Thyroid gland (tissue), 4 donors: ENCODE data around the gene SIVA1. TPM values are rescaled to one million over a fixed set of nuclear protein-coding genes. Genes with fewer than 3 reads are reported as not detected.

ENCODE experiments used
- DNase-seq, 2 donors: peaks; one replicate each; pipeline ENCODE4 v3.0.0-alpha.2; 2019
- H3K27ac ChIP-seq, 3 donors: fragments of 200-600 bp; sonication (generic); 1 replicate in 2 of 3; 2 replicates in 1 of 3; pipeline ENCODE4 v1.5.1; 2016 to 2019; ENCODE audit warnings: mild to moderate bottlenecking in 1 of 3, moderate library complexity in 1 of 3
- H3K27me3 ChIP-seq: fragments of 200-600 bp; sonication (generic); one replicate; pipeline ENCODE4 v1.5.1; 2019
- H3K36me3 ChIP-seq, 2 donors: fragments of 200-600 bp; sonication (generic); one replicate each; pipeline ENCODE4 v1.5.1; 2016 to 2019
- H3K4me1 ChIP-seq, 2 donors: fragments of 200-600 bp; sonication (generic); one replicate each; pipeline ENCODE4 v1.5.1; 2017 to 2019
- H3K4me3 ChIP-seq, 3 donors: fragments of 200-600 bp; sonication (generic); replicated peaks in 1 of 3; 1 replicate in 2 of 3; 2 replicates in 1 of 3; pipeline ENCODE4 v1.5.1; 2016; ENCODE audit warnings: mild to moderate bottlenecking in 1 of 3
- H3K9me3 ChIP-seq: fragments of 200-600 bp; sonication (generic); one replicate; pipeline ENCODE4 v1.5.1; 2017
- POLR2A ChIP-seq, 2 donors: fragments of 450-650 bp; IDR thresholded peaks; one replicate each; pipeline ENCODE4 v1.6.1; 2017; ENCODE audit warnings: antibody characterized with exemption in 2 of 2, mild to moderate bottlenecking in 2 of 2, moderate library complexity in 1 of 2
- WGBS, 2 donors: methylation state at CpG; one replicate each; pipeline ENCODE4 v1.1.5; 2017; 5-methylcytosine and 5-hydroxymethylcytosine counted together
- intact Hi-C: fragments of 100-400 bp; cut with DNase I; formaldehyde crosslinking; loops from one replicate; pipeline ENCODE4 v1.15.1; 2023
- total RNA-seq, 4 donors: library from RNA; depleted of rRNA; stranded (reverse); fragments of >200 nt; gene quantifications; one replicate each; pipeline ENCODE4 v1.2.3, GENCODE V29; 2016
- TF ChIP-seq, protein P1 (sequence below), 6 experiments: fragments of 200-600 bp in 3 of 6; fragments of 450-650 bp in 3 of 6; sonication (generic) in 3 of 6; IDR thresholded peaks; one replicate each; pipeline ENCODE4 v1.5.1; 2016 to 2019; ENCODE audit warnings: antibody characterized with exemption in 6 of 6, mild to moderate bottlenecking in 2 of 6, inconsistent platforms in 1 of 6, moderate library complexity in 1 of 6

The SIVA1 gene
- total RNA-seq, 4 donors from 2014 or later: 137 to 388 (median 239) TPM

DNA sequence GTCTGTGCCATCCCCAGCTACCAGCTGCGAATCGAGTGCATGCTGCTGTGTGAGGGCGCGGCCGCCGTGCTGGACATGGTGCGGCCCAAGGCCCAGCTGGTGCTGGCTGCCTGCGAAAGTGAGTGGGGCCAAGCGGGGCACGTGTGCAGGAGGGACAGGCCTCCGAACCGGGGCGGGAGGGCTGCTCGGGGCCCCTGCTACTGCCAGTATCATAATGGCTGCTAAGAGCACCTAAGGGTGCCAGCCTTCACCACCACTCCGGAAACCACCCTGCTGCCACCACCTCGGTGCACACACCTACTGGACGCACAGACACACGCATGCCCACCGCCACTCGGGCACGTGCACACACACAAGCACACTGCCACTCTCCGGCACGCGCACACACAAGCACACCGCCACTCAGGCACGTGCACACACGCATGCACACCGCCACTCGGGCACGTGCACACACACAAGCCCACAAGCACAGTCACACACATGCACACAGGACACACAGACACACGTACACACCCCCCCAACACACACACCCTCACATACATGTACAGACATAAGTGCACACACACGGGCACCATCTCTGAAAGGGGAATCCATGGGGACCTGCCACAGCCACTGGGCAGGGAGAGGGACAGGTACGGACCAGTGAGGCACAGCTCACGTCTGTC, 42.7 kb upstream of the SIVA1 start:
- DNase-seq: no peak
- Histone ChIP-seq H3K4me3 (no peak overlapping the region), H3K36me3 (peaks cover 36 to 44% of the 10 kb centered on the region in 2 donors), H3K4me1 (no peaks in the 10 kb centered on the region), H3K27me3 (no peaks in the 10 kb centered on the region), H3K9me3 (no peaks in the 10 kb centered on the region), H3K27ac (no peak overlapping the region)
- intact Hi-C loops: no loop called here
- WGBS, 2 donors: 90 to 95% methylated on average over 20 to 24 of the region's 34 CpGs
- TF ChIP-seq, protein P1, sequence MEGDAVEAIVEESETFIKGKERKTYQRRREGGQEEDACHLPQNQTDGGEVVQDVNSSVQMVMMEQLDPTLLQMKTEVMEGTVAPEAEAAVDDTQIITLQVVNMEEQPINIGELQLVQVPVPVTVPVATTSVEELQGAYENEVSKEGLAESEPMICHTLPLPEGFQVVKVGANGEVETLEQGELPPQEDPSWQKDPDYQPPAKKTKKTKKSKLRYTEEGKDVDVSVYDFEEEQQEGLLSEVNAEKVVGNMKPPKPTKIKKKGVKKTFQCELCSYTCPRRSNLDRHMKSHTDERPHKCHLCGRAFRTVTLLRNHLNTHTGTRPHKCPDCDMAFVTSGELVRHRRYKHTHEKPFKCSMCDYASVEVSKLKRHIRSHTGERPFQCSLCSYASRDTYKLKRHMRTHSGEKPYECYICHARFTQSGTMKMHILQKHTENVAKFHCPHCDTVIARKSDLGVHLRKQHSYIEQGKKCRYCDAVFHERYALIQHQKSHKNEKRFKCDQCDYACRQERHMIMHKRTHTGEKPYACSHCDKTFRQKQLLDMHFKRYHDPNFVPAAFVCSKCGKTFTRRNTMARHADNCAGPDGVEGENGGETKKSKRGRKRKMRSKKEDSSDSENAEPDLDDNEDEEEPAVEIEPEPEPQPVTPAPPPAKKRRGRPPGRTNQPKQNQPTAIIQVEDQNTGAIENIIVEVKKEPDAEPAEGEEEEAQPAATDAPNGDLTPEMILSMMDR (IDR thresholded peaks at IDR 0.05): no peak
- TF ChIP-seq POLR2A (IDR thresholded peaks at IDR 0.05): no peak

DNA sequence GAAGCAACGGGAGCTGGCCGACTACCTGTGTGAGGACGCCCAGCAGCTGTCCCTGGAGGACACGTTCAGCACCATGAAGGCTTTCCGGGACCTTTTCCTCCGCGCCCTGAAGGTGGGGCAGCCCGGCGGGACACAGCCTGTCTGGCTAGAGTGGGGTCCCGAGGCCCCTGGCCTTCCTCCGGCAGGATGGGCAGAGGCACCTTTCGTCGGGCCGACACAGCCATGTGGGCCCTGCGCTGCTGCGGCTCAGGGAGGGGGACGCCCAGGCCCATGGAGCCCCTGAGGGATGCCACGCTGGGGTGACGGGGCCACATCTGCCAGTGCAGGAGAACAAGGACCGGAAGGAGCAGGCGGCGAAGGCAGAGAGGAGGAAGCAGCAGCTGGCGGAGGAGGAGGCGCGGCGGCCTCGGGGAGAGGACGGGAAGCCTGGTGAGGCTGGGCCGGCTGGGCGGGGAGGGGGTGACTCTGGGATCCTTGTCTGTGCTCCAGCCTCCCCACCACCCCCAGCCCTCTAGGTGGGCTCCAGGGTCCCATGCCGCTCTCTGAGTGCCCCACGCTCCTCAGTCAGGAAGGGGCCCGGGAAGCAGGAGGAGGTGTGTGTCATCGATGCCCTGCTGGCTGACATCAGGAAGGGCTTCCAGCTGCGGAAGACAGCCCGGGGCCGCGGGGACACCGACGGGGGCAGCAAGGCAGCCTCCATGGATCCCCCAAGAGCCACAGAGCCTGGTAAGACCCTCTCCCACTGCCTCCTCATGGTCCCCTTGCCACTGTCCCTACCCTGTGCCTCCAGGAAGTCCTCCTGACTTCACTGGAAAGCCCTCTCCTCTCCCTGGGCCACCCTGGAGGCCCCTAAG, 39.8 kb upstream of the SIVA1 start:
- DNase-seq: no peak
- Histone ChIP-seq H3K27me3 (no peaks in the 10 kb centered on the region), H3K9me3 (no peaks in the 10 kb centered on the region), H3K27ac (no peak overlapping the region), H3K36me3 (peaks cover 37 to 50% of the 10 kb centered on the region in 2 donors), H3K4me1 (no peaks in the 10 kb centered on the region), H3K4me3 (no peak overlapping the region)
- 91 to 96% methylated on average over 16 to 32 of the region's 40 CpGs for WGBS, 2 donors
- no peak for TF ChIP-seq POLR2A (IDR thresholded peaks at IDR 0.05)
- TF ChIP-seq, protein P1 (IDR thresholded peaks at IDR 0.05): no peak
- intact Hi-C loops: loop anchor here (2.0 kb wide), 1 partner anchor 56 kb away; no protein-coding TSS in a partner anchor

DNA sequence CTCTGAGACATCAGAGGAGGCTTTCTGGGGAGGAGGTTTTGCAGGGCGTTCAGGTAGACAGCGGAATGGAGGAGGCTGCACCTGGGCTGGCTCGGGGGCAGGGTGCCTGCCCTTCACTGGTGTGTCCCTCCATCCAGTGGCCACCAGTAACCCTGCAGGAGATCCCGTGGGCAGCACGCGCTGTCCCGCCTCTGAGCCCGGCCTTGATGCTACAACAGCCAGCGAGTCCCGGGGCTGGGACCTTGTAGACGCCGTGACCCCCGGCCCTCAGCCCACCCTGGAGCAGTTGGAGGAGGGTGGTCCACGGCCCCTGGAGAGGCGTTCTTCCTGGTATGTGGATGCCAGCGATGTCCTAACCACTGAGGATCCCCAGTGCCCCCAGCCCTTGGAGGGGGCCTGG, 38.9 kb upstream of the SIVA1 start:
- peaks cover 37 to 50% of the 10 kb centered on the region in 2 donors for H3K36me3 ChIP-seq
- DNase-seq: no peak
- TF ChIP-seq POLR2A (IDR thresholded peaks at IDR 0.05): no peak
- TF ChIP-seq, protein P1 (IDR thresholded peaks at IDR 0.05): no peak

DNA sequence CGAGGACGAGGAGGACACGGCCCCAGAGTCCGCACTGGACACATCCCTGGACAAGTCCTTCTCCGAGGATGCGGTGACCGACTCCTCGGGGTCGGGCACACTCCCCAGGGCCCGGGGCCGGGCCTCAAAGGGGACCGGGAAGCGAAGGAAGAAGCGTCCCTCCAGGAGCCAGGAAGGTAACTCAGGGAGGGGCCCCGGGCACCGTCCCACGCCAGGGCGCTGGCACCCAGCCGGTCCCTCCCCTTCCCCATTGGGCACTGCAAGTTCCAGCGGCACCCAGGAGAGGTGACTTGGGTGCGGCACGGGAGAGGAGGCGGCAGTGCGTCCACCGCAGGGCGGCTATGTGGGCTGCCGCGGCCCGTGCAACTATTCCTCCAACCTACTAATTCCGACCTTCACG, 38.3 kb upstream of the SIVA1 start:
- Histone ChIP-seq H3K36me3 (peaks cover 37 to 50% of the 10 kb centered on the region in 2 donors), H3K9me3 (no peaks in the 10 kb centered on the region), H3K4me3 (no peak overlapping the region), H3K27me3 (no peaks in the 10 kb centered on the region), H3K4me1 (no peaks in the 10 kb centered on the region), H3K27ac (no peak overlapping the region)
- 94 to 95% methylated on average over 8 to 28 of the region's 31 CpGs for WGBS, 2 donors
- no peak for DNase-seq
- no peak for TF ChIP-seq POLR2A (IDR thresholded peaks at IDR 0.05)
- TF ChIP-seq, protein P1 (IDR thresholded peaks at IDR 0.05): no peak
- intact Hi-C loops: no loop called here

More for the DNA sequence above, 38.9 kb upstream of the SIVA1 start:
- 90% methylated on average over 16 of the region's 16 CpGs; no CpG with 5 or more reads in 1 of the 2 donors for WGBS, 2 donors
- no peaks in the 10 kb centered on the region for H3K4me1 ChIP-seq
- H3K27me3 ChIP-seq: no peaks in the 10 kb centered on the region
- intact Hi-C loops: no loop called here
- H3K4me3 ChIP-seq: no peak overlapping the region
- H3K9me3 ChIP-seq: no peaks in the 10 kb centered on the region
- no peak overlapping the region for H3K27ac ChIP-seq

DNA sequence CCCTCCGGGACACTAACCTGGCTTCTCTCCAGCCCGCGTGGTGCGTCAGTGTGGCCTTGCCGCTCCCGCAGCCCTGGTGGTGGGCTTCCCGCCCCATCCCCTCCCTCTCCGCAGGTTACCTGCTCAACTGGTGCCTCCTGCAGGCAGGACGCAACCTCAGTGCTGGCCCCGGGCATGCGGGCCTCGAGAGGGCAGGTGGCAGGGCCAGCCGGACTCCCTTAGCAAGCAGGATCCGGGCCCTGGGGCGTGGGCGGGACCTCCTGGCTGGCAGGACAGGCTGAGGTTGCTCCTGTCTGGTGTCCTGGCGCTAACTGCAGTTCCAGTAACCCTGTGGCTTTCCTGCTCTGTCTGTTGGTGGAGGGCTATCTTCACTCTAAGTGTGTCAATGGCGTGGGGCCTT, 37.5 kb upstream of the SIVA1 start:
- peaks cover 37 to 48% of the 10 kb centered on the region in 2 donors for H3K36me3 ChIP-seq
- intact Hi-C loops: no loop called here
- TF ChIP-seq POLR2A (IDR thresholded peaks at IDR 0.05): no peak
- TF ChIP-seq, protein P1 (IDR thresholded peaks at IDR 0.05): no peak
- no peak overlapping the region for H3K4me3 ChIP-seq
- H3K27me3 ChIP-seq: no peaks in the 10 kb centered on the region
- no peaks in the 10 kb centered on the region for H3K4me1 ChIP-seq
- no peak overlapping the region for H3K27ac ChIP-seq
- no peak for DNase-seq
- WGBS, 2 donors: 91 to 95% methylated on average over 4 to 11 of the region's 18 CpGs
- no peaks in the 10 kb centered on the region for H3K9me3 ChIP-seq
